GM12801 (cell line): ENCODE measurements around the gene ADNP.

ENCODE experiments used
- TF ChIP-seq, protein P1 (sequence below): IDR thresholded peaks from one replicate; pipeline ENCODE4 v1.5.1; 2011; ENCODE audit warnings: control low read depth; ENCODE audit not compliant: insufficient read length; ENCODE audit errors: extremely low read depth

Gene ADNP

GRCh38 chr20:50893620-50894019, 37.6 kb downstream of the ADNP start:
- TF ChIP-seq, protein P1, sequence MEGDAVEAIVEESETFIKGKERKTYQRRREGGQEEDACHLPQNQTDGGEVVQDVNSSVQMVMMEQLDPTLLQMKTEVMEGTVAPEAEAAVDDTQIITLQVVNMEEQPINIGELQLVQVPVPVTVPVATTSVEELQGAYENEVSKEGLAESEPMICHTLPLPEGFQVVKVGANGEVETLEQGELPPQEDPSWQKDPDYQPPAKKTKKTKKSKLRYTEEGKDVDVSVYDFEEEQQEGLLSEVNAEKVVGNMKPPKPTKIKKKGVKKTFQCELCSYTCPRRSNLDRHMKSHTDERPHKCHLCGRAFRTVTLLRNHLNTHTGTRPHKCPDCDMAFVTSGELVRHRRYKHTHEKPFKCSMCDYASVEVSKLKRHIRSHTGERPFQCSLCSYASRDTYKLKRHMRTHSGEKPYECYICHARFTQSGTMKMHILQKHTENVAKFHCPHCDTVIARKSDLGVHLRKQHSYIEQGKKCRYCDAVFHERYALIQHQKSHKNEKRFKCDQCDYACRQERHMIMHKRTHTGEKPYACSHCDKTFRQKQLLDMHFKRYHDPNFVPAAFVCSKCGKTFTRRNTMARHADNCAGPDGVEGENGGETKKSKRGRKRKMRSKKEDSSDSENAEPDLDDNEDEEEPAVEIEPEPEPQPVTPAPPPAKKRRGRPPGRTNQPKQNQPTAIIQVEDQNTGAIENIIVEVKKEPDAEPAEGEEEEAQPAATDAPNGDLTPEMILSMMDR, result no peak

DNA sequence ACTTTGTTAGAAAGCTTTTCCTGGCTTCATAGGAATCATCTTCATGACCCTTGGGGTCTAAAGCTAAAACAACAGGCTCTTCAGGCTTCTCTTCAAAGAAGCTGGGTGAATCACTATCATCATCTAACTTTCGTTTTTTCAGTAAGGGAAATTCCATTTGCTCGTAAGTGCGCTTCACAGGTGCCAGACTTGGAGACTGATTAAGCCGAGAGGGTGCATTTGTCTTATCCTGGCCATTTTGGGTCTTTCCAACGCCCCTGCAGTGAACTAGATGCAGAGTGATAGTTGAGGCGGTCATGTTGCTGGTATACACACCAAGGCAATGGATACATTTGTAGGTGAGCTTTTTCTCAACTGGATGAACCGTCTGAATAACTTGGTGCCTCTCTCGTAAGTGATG, 38.8 kb downstream of the ADNP start:
- TF ChIP-seq, protein P1, result no peak

GRCh38 chr20:50891138-50891537, 40.1 kb downstream of the ADNP start:
- TF ChIP-seq, protein P1, result no peak

- TF ChIP-seq, protein P1, result no peak
These were observed 43.7 kb downstream of the ADNP start for GRCh38 chr20:50887576-50887975.

- TF ChIP-seq, protein P1, result no peak
These were observed 45.0 kb downstream of the ADNP start for GRCh38 chr20:50886184-50886790.

DNA sequence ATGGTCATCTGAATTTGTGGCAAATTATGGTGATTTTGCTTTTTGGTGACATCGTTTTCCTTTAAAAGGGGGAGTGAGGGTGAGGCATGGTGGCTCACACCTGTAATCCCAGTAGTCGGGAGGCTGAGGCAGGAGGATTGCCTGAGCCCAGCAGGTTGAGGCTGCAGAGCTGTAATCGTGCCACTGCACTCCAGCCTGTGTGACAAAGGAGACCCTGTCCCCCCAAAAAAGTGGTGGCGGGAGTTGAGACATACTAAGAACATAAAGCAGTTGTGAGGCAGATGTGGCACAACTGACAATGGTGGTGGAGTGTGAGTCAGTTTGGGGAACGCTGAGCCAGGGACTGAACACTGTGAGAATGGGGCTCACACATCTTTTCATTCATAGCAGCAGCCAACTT, 45.5 kb downstream of the ADNP start:
- TF ChIP-seq, protein P1, result no peak

DNA sequence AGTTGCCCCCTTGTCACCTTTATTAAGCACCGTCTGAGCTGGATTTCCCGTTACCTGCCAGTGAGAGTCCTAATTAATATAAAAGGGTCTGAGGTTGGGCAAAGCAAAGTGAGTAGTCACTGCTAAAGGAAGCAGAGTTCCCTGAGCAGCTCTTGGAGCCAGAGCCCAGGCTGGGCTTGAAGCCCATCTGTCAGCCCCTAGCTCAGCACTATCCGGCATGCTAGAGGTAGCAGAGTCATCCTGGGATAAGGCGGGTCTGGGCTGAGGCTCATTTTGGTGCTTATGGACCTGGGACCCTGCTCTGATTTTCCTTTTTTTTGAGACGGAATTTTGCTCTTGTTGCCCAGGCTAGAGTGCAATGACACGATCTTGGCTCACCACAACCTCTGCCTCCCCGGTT, 46.2 kb downstream of the ADNP start:
- TF ChIP-seq, protein P1, result no peak
